NCI-H526 treated with DMSO at 0.1 percent for 48 hours (cell line): ENCODE measurements around the gene SNCB.
"Not testable (repeated sequence)": the region's sequence is repeated elsewhere in the genome, so short reads cannot be mapped to it uniquely, and the experiment has no call there.

Experiments
- DNase-seq: peaks from one replicate; lab custom pipeline; 2025; lab: John Stamatoyannopoulos, UW

SNCB gene

DNA sequence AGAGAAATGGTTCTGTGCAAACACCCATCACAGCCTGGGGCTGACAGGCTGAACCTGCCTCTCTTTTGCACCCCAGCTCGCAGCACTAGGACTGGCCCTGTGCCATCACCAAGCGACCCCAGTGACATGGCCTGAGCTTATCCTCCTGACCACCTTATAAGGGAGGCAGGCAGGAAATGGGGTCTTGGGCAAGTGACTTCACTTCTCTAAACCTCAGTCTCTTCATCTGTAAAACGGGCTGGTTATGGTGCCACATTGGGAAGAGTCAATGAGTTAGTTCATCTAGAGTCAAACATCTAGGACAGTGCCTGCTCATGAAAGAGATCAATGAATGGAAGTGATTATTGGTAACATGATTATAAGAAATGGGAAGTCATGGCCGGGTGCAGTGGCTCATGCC lies 6.2 kb downstream of the SNCB start:
- DNase-seq = no peak

DNA sequence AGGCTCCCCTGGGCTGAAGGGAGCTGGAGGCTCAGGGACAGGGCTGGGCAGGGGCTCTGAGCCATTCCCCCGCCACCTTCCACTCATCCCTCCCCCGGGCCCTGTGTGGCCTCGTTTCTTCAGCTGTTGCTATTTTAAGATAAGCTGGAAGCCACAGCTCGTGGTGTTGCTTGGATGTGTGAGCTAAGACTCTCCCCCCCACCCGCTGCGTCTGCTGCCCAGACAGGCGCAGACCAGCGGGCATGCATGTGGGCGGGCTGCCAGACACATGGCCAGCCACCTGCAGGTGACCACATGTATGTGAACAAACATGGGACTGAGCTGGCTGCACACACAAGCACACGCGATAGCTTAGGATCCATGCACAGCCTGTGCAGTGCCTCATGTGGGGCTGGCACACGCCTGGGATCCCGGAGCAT lies 8.7 kb downstream of the SNCB start:
- no peak for DNase-seq

DNA sequence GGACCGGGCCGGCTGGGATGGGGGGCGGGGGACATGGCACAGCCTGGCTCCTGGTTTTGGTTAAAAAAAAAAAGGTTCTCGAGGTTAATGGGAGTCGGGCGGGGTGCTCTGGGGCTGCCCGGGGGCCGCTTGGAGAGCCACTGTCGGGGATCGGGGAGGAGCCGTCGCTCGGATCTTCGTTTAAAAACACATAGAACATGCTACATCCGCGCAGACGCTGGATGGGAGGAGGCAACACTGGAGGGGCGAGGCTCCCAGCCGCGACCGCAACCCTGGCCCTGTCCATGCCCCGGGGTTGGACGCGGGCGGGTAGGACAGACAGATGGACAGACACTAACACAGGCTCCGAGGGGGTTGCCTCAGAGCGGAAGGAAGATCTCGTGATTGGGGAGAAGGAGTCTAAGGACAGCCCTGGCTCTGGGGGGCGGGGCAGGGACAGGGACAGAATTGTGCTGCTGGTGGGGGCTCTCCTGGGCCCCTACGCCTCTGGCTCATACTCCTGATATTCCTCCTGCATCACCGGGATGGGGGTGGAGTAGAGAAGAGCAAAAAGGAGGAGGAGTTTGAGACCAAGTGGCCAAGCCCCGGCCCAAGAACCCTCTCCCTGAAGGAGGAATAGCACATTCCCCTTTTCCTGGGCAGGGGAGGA lies 9.9 kb downstream of the SNCB start:
- DNase-seq = no peak

DNA sequence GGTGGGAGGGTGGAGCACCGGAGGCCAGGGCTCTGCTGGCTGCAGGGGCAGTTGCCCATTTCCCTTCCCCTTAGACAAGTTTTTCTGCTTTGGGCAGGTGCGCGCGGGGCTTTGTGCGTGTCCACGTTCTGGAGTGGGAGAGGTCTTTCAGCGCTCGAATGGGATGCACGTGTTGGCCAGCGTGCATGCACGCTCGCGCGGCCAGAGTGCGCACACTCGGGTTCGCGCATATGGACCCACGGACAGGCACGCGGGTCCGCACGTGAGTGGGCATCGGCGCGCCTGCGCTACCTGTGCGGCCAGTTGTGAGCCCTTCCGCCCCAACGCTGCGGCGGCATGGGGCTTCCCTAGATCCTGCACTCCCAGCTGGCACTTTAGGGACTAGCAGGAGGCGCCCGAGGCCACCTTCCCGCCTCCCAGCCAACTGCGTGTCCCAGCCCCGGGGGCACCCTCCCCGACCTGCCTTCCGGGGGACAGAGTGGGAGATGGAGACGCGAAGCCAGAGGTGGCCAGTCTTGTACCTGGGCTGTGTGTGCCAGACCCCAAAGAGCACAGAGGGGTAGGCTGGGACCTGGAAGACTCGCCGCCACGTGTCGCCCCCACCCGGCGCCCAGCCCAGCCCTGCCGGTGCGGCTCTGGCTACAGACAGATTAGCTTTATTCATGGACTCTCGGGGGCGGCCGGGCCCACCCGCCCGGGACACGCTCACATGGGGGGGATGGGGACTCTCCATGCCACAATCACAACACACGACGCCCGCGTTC lies 10.6 kb downstream of the SNCB start:
- DNase-seq = no peak

- DNase-seq = peak; percentile 67
Measured at GRCh38 chr5:176619203-176619568, 11.1 kb downstream of the SNCB start.

GRCh38 chr5:176618783-176619182 lies 11.6 kb downstream of the SNCB start:
- DNase-seq = no peak

- no peak for DNase-seq
Measured at GRCh38 chr5:176616511-176616910, 13.8 kb downstream of the SNCB start.

DNA sequence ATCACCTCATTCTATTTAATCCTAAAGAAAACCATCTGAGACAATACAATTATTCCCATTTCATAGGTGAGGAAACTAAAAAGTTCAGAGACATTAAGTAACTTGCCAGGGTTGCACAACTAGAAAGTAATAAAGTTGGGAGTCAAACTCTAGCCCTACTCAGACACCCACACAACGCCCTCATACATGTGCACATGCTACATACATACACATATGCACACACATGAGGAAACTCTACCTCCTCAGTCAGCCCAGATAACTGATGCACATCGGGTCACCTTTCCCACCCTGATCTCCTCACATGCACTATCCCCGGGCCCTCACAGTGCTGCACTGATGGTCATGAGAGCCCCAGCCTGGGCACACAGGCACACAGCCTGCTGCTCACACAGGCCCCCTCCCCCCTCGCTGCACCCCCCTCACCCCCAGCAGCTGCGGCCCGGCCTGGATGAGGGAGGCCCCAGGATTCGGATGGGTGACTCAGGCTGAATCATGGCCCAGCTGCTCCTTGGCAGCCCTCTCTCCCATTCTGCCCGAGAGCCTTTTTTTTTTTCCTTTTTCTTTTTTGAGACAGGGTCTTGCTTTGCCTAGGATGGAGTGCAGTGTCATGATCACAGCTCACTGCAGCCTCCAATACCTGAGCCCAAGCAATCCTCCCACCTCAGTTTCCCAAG lies 15.4 kb downstream of the SNCB start:
- no peak for DNase-seq

GRCh38 chr5:176612855-176613254 lies 17.5 kb downstream of the SNCB start:
- no peak for DNase-seq

DNA sequence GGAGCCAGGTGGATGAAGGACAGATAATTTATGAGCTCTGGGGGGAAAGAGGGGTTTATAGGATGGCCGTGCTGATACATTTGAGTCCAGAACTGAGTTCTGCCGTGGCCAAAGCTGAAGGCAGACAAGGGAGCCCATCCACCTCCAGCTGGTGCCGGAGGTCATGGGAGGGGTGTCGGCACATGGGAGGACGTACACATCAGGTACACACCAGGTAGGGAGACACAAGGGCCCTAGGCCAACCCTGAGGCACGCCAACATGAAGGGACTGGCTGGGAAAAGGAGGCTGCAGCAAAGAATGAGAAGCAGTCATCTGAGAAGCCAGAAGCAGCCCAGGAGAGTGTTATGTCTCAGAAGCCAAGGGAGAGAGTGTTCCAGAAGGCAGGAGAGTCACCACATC lies 18.3 kb downstream of the SNCB start:
- DNase-seq = no peak

DNA sequence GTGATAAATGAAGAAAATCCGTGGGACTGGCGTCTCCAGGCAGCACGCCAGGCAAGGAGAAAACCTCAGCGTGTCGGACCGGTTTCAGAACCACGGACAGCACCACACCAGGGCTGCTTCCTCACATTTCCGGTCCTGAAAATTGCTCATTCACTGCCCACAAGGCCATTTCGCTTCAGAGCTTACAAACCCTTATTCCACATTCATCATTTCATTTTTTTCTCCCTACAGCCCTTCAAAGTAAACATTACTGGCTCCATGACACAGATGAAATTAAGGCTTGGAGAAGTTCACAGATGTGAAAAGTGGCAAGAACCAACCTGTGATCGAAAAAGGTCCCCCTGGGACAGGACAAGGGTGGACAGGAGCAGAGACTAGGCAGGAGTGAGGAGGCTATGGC lies 18.9 kb downstream of the SNCB start:
- DNase-seq = no peak

DNA sequence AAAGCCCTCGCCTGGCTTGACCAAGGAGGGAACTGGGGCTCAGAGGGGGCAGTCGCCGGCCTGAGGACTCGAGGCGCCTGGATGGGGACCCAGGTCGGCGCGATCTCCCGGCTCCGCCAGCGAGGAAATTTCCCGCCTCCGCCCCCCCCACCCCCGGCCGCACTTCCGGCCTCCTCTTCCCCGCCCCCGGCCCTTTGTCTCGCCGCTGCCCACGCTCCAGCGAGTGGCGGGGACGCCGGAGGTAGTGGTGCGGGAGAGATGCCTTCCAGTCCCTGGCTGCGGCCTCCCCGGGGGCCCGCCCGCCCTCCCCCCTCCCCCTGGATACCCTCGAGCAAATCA lies 19.9 kb downstream of the SNCB start:
- no peak for DNase-seq

DNA sequence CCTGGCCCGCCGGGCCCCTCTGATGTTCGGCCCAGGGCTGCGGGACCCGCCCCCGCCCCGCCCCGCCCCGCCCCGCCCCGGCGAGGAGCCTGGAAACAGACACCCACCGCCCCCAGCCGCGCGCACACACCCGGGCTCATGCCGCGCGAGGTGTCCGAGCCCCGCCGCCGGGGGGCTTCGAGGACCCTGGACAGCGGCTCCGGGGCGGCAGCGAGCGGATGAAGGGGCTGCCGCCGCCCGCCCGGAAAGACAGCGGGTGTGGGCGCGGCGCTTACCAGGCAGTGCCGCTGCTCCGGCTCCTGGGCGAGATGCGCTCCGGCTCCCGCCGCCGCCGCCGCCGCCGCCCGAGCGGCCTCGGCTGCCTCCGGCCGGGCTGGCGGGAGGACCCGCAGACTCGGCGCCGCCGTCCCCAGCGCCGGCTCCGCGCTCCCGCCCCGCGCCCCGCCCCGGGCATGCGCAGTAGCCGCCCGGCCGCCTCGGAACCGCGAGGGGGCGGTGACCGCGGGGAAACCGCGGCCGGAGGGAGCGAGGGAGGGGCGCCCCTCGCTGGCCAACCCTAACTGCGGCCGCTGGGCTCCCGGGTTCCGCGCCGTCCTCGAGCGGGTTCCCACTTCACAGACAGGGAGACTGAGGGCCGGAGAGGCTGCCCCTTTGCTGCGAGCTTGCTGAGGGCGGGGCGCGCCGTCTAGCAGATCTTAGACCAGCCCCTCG lies 20.5 kb downstream of the SNCB start, which contains the start of gene GPRIN1:
Gene GPRIN1, minus strand, starts transcription at position 433 of the 711 bp plus-strand sequence. CDS start 10,322 bp downstream, outside the sequence.
- peak; percentile 14 for DNase-seq

- peak; percentile 24 for DNase-seq
Measured at GRCh38 chr5:176608937-176609723, 21.2 kb downstream of the SNCB start.

- DNase-seq = no peak
Measured at GRCh38 chr5:176608142-176608705, 22.1 kb downstream of the SNCB start.

DNA sequence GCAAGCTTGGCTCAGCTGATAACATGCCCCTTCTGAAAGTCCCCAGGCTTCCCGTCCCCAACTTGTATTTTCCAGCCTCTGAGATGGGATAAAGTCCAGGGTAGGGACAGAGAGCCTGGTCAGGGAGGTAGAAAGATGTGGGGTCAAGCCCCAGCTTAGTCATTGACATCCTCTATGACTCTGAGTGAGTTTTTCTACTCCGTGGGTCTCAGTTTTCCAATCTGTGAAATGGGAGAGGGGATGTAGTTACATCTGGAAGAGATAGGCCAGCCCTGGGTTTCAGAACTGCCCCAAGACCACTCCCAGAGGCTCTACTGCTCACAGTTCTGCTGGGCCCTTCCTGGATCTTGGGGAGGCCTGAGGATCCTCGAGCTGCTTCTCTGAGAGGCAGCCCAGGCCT lies 23.5 kb downstream of the SNCB start:
- no peak for DNase-seq

DNA sequence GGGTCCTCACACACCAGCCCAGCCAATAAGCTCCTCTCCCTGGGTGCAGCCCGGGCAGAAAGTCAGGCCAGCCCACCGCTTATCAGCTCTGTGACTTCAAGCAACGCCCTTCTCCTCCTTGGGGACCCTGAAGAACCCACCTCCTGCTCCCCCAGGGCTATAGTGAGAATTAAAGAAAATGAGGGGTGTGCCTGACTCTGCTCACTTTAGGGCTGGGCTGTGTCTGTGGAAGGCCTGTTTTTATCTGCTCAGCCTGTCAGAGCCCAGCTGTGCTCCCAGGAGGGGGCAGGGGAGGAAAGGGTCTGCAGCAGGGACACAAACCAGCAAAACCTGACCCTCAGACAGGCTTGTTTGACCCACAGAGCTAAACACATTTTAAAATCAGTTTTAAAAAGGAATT lies 24.3 kb downstream of the SNCB start:
- no peak for DNase-seq

DNA sequence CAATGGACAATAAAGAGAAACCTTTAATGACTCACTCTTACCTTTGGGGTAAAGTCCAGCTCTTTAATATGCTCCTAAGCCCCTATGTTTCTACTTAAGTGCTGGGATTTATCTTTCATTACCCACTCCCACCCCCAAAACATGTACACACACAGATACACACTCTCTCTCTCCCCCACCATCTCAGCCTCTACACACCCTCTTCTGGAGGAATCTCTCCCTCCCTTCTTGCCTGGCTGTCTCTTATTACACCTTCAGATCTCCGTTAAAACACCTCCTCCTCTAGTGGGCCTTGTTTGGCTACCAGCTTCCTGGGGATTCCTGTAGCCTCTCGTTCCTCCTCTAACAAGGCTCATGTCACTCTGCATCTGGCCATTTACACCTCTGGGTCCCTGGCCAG lies 27.2 kb downstream of the SNCB start:
- DNase-seq = no peak

DNA sequence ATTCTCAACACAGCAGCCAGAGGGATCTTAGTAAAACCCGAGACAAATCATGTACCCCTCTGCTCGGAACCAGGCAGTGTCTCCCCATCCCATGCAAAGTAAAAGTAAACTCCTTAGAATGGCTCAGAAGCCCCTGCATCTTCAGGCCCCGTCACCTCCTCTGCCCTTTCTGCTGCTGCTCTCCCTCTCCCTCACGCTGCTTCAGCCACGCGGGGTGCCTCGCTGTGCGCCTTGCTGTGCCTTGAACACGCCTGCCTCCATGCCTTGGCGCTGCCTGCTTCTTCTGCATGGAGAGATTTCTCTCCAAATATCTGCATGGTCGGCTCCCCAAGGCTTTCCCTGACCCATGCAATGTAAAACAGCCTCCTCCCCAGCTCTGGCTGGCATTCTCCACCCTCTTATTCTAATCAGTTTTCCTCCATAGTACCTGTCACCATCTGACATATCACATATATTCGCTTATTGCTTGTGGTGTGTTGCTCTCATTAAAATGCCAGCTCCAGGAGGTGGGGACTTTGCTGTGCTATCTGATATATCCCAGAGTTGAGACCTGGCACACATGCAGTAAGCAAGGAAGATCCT lies 28.3 kb downstream of the SNCB start:
- DNase-seq = no peak

GRCh38 chr5:176599749-176600430 lies 30.4 kb downstream of the SNCB start:
- DNase-seq = not testable (repeated sequence)
